Kidney epithelial cell (primary cell): ENCODE measurements around the gene TOP2A. TPM values are rescaled to one million over a fixed set of nuclear protein-coding genes. Genes with fewer than 3 reads are reported as not detected.

Source experiments
- DNase-seq: peaks from one replicate; pipeline ENCODE4 v3.0.0-alpha.2; 2010; ENCODE audit warnings: low read depth
- H3K27me3 ChIP-seq: 2 replicates; pipeline ENCODE4 v1.6.0; 2011; ENCODE audit warnings: low read length; ENCODE audit not compliant: control insufficient read depth, insufficient read depth
- H3K36me3 ChIP-seq: 2 replicates; pipeline ENCODE4 v1.5.1; 2011; ENCODE audit warnings: low read length; ENCODE audit not compliant: control insufficient read depth, insufficient read depth
- H3K4me3 ChIP-seq: 2 replicates; pipeline ENCODE4 v1.5.1; 2011; ENCODE audit warnings: low read depth, mild to moderate bottlenecking, control low read depth, low read length
- CTCF ChIP-seq: IDR thresholded peaks from 2 replicates; pipeline ENCODE4 v1.5.1; 2011; ENCODE audit warnings: mild to moderate bottlenecking, moderate library complexity, low read length, control low read depth, inconsistent platforms; ENCODE audit not compliant: insufficient read depth, poor library complexity, severe bottlenecking
- total RNA-seq: library from RNA; depleted of rRNA; stranded (reverse); fragments of >200 nt; gene quantifications from 2 replicates; pipeline ENCODE4 v1.2.3, GENCODE V29; 2015

TOP2A gene
- total RNA-seq, 1 donor from 2014 or later: 17.4 TPM

- no peak for DNase-seq
- no peak overlapping the region for H3K4me3 ChIP-seq
- no peak for TF ChIP-seq CTCF
Measured at GRCh38 chr17:40436636-40437035, 18.9 kb upstream of the TOP2A start.

GRCh38 chr17:40433551-40434415 lies 16.1 kb upstream of the TOP2A start:
- no peaks in the 10 kb centered on the region for H3K36me3 ChIP-seq
- H3K4me3 ChIP-seq: no peak overlapping the region
- DNase-seq: no peak
- peak; percentile 54 for TF ChIP-seq CTCF
- no peaks in the 10 kb centered on the region for H3K27me3 ChIP-seq

More at GRCh38 chr17:40436636-40437035, 18.9 kb upstream of the TOP2A start:
- no peaks in the 10 kb centered on the region for H3K36me3 ChIP-seq
- H3K27me3 ChIP-seq: no peaks in the 10 kb centered on the region

DNA sequence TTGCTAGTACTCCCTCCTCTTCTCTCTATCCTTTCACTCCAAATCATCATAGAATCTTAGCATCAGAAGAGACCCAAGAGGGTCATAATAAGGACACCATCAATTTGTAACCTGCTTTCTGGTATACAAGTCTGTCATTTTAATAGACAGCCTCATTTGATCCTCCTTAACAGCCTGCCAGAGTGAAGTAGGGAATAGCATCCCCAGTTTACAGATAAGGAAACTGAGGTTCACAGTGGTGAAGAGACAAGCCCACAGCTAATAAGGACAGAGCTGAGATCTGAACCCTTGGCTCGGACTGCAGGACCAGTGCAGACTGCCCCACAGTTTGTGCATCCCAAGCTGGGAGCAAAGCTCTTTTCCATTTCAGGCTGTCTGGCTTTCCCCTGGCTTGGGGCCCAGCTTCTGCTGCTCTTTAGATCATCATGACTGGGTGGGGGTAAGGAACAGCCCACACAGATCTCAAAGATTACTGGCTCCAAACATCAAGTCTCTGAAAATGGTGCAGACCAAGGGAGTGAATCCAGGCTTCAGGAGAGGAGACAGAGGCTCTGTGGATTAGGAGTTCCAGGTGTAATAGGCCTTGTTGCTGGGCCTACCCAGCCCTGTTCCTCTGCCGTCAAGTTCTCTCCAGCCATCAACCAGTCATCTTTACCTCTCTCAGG lies 15.3 kb upstream of the TOP2A start:
- no peaks in the 10 kb centered on the region for H3K36me3 ChIP-seq
- no peak overlapping the region for H3K4me3 ChIP-seq
- no peak for TF ChIP-seq CTCF
- DNase-seq: no peak
- H3K27me3 ChIP-seq: no peaks in the 10 kb centered on the region

DNA sequence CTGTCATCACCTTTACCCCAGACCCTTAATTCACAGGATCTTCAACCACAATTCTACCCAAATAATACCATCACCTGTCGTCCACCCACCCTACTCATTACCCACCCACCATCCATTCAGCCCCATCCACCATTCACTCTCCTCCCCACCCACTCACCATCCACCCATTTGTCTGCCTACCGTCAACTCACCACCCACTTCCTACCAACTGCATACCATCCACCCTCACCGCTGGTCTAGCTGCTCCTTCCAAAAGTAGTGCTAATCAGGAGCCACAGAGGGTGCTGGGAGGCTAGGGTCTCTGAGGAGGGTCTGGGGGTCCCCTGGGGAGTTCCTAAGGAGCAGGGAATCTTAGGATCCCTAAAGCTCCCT lies 13.5 kb upstream of the TOP2A start:
- TF ChIP-seq CTCF: no peak
- no peak overlapping the region for H3K4me3 ChIP-seq
- DNase-seq: no peak
- H3K36me3 ChIP-seq: no peaks in the 10 kb centered on the region
- H3K27me3 ChIP-seq: no peaks in the 10 kb centered on the region

DNA sequence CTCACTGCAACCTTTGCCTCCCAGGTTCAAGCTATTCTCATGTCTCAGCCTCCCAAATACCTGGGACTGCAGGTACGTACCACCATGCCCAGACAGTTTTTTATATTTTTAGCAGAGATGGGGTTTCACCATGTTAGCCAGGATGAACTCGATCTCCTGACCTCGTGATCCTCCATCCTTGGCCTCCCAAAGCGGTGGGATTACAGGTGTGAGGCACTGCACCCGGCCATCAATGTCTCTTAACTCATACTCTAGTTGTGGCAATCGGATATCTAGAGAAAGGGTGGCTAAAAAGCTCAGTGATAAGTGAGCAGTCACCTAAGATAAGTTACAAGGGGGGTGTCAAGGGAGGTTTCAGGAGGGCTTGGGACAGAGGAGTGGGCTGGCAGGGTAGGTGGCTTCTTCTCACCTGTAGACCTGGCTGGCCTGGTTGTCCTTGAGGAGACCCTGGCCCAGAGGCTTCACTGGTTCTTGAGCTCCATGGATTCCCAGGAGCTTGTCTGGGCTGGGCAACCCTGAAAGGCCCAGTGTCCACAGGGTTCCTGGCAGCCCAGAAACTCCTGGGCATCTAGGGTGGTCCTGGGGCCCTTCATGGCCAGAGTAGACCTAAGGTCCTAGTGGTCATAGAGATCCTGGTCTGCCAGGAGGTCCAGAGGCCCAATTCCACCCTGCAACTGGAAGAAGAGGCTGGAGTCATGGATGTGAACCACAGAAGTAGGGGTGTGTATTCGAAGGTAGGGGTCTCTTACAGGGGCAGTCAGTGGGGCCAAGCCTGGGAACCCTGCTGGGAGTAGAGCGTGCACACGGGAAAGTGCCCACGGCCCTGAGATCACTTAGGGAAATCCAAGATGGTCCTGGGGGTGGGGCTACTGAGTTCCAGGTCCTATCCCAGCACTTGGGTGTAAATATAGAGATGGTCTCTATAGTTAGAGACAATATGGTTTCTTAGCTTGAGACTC lies 12.9 kb upstream of the TOP2A start:
- Histone ChIP-seq H3K4me3 (no peak overlapping the region), H3K36me3 (no peaks in the 10 kb centered on the region), H3K27me3 (no peaks in the 10 kb centered on the region)
- no peak for DNase-seq
- no peak for TF ChIP-seq CTCF
